ENCODE data around the gene TPMT. TPM values are rescaled to one million over a fixed set of nuclear protein-coding genes. Genes with fewer than 3 reads are reported as not detected.

TPMT gene
- total and polyA plus RNA-seq, 4 donors, result 14.5 to 17.9 (median 16.8) TPM

DNA sequence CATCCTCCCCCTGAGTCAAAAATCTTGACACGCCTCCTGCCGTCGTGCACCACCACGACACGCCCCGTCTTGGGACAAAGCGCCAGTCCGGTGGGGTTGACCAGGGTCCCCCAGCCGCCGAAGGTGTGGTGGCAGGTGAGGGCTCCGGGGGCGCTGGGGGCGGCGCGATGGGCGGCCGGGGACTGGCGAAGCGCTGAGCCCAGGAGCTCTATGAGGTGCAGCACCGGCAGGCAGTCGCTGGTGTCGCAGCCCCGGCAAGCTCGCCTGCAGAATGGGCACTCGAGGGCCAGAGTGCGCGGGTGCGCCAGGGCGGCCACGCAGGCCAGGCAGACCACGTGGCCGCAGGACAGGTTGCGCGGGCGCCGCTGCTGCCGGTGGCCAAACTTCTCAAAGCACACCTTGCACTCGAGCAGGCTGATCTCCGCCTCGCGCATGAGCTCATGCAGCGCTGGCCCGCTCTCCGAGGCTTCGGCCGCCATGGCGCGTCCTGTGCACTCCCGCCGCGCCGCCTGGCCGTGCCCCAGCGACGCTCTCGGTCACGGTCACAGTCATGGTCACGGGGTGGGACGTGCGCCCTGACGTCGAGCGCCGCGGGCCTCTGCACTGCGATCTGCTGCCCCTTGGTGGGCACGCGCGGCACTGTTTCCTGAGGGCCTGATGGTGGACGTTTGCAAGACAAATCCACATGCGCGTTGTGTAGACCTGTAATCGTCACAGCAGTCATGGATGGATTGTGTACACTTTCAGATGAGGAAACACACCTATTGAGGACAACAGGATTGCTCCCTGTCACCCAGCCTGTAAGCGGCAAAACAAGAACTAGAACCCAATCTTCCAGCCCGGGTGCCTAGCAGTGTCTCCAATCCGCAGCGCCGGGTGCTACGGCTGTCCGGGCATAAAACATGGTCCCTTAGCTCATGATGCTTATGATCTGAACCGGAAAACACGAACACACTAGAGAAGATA, 32.5 kb downstream of the TPMT start, which contains the start of gene NHLRC1:
Gene NHLRC1 (minus strand): TSS at position 550 of the 966 bp plus-strand sequence. CDS start 71 bp downstream, at position 479.
- Histone ChIP-seq H3K27me3 (ENCODE audit: control insufficient read depth, insufficient read depth, low read length) (no peaks in the 10 kb centered on the region), H3K4me3 (ENCODE audit: low read depth, low read length) (peak within 1 kb of the TSS; percentile 37), H3K36me3 (ENCODE audit: control insufficient read depth, insufficient read depth, low read length) (no peaks in the 10 kb centered on the region), H3K27ac (ENCODE audit: low read depth, low read length) (no peak within 1 kb of the TSS), H3K9me3 (ENCODE audit: control insufficient read depth, insufficient read depth, low read length) (peaks cover 6% of the 10 kb centered on the region), H3K4me1 (ENCODE audit: control insufficient read depth, insufficient read depth, low read length) (peaks cover 15% of the 10 kb centered on the region)
- WGBS (ENCODE audit: insufficient coverage), result 3% methylated on average over 73 of the region's 82 CpGs
- DNase-seq (ENCODE audit: low read depth in 4 of 6, low spot score in 6 of 6), result peak; percentile 70 to 96 (median 77)

DNA sequence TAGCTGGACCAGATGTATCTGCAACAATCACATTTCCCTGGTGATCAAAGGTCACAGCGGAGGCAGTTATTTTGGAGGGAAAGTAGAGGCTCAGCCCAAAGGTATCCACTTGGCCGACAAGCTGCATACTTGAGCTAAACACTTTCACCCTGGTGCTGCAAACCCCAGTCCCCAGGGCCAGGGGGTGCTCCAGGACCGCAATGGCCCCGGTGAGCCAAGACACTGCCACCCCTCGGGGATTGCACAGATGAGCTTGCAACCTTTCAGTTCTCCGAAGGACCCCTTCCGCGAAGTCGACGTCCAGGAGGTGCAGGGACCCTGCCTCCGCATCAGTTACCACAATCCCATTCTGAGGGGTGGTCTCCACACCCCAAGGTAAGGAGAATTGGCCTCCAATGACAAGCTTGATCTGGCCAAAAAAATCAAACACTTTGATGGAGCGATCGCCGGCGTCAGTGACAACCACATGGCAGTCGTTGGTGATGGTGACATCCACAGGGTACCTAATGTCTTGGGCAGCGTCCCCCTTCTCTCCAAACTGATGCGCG, 33.2 kb downstream of the TPMT start:
- Histone ChIP-seq H3K4me1 (ENCODE audit: control insufficient read depth, insufficient read depth, low read length) (peaks cover 15% of the 10 kb centered on the region), H3K36me3 (ENCODE audit: control insufficient read depth, insufficient read depth, low read length) (no peaks in the 10 kb centered on the region), H3K4me3 (ENCODE audit: low read depth, low read length) (peak overlapping the region; percentile 37), H3K27me3 (ENCODE audit: control insufficient read depth, insufficient read depth, low read length) (no peaks in the 10 kb centered on the region), H3K27ac (ENCODE audit: low read depth, low read length) (no peak overlapping the region), H3K9me3 (ENCODE audit: control insufficient read depth, insufficient read depth, low read length) (peaks cover 6% of the 10 kb centered on the region)
- no peak for DNase-seq (ENCODE audit: low read depth in 4 of 6, low spot score in 6 of 6)
- whole genome bisulfite sequencing (ENCODE audit: insufficient coverage), result 38% methylated on average over 18 of the region's 19 CpGs

DNA sequence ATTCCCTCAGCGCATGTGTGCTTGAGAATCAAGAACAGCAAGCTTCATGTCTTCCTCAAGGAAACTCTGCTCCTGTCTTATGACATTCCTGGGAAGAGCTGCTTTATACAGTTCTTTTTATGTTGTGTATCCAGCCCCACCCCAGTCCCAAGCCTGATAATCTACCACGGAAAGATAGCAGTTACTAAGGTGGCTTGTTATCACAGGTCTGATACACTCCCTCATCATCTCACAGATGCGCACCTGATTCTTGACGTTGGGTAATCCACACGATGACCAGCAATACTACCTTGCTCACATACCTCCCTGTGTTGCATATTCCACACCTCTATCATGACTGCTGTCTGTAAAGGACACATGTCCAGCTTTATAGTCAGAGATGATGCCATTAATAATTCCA, 35.6 kb downstream of the TPMT start:
- WGBS (ENCODE audit: insufficient coverage), result 79% methylated on average over 2 of the region's 5 CpGs
- Histone ChIP-seq H3K27me3 (ENCODE audit: control insufficient read depth, insufficient read depth, low read length) (no peaks in the 10 kb centered on the region), H3K9me3 (ENCODE audit: control insufficient read depth, insufficient read depth, low read length) (peaks cover 6% of the 10 kb centered on the region), H3K27ac (ENCODE audit: low read depth, low read length) (no peak overlapping the region), H3K4me1 (ENCODE audit: control insufficient read depth, insufficient read depth, low read length) (peaks cover 15% of the 10 kb centered on the region), H3K36me3 (ENCODE audit: control insufficient read depth, insufficient read depth, low read length) (no peaks in the 10 kb centered on the region), H3K4me3 (ENCODE audit: low read depth, low read length) (no peak overlapping the region)
- no peak for DNase-seq (ENCODE audit: low read depth in 4 of 6, low spot score in 6 of 6)

DNA sequence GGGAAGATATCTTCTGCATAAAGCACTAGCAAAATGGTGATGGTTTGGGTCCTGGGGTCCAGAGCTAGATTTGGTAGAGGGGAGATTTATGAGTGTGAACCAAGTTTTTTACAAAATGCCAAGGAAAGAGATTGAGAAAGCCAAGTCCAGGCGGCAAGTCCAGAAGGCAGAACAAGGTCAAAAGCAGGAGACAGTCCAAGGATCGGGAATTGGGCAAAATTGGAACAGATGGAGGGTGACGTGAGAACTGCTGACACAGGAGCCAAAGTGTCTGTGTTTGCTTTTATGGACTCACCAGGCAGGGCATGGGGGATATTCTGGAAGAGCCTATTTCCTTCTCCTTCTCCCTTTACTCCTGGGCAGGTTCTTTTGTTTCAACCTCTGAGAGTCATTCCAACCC, 36.5 kb downstream of the TPMT start:
- H3K4me3 ChIP-seq (ENCODE audit: low read depth, low read length), result no peak overlapping the region
- H3K4me1 ChIP-seq (ENCODE audit: control insufficient read depth, insufficient read depth, low read length), result peaks cover 15% of the 10 kb centered on the region
- DNase-seq (ENCODE audit: low read depth in 4 of 6, low spot score in 6 of 6), result no peak
- WGBS (ENCODE audit: insufficient coverage), result 92% methylated on average over 1 of the region's 3 CpGs
- H3K27me3 ChIP-seq (ENCODE audit: control insufficient read depth, insufficient read depth, low read length), result no peaks in the 10 kb centered on the region
- no peak overlapping the region for H3K27ac ChIP-seq (ENCODE audit: low read depth, low read length)
- no peaks in the 10 kb centered on the region for H3K36me3 ChIP-seq (ENCODE audit: control insufficient read depth, insufficient read depth, low read length)
- peaks cover 6% of the 10 kb centered on the region for H3K9me3 ChIP-seq (ENCODE audit: control insufficient read depth, insufficient read depth, low read length)

DNA sequence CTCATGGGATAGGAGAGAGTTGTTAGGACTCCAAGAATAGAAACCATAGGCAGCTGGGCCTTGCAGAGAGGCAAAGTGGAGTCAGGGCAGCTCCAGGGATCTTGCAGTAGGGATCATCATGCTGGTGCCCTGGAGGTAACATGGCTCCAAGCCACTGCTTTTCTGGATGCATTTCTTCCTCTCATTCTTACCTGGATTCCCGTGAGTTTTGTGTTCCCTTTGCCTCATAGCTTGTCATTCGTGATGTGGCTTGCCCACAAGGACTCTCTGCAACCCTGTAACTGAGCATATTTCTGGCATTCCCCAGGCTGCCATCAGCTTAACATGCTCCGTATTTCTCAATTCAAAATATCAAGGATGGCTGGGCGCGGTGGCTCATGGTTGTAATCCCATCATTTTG, 37.7 kb downstream of the TPMT start:
- H3K4me1 ChIP-seq (ENCODE audit: control insufficient read depth, insufficient read depth, low read length), result peaks cover 6% of the 10 kb centered on the region
- H3K36me3 ChIP-seq (ENCODE audit: control insufficient read depth, insufficient read depth, low read length), result no peaks in the 10 kb centered on the region
- H3K27me3 ChIP-seq (ENCODE audit: control insufficient read depth, insufficient read depth, low read length), result no peaks in the 10 kb centered on the region
- peaks cover 6% of the 10 kb centered on the region for H3K9me3 ChIP-seq (ENCODE audit: control insufficient read depth, insufficient read depth, low read length)
- 84% methylated on average over 5 of the region's 5 CpGs for WGBS (ENCODE audit: insufficient coverage)
- no peak overlapping the region for H3K27ac ChIP-seq (ENCODE audit: low read depth, low read length)
- no peak overlapping the region for H3K4me3 ChIP-seq (ENCODE audit: low read depth, low read length)
- DNase-seq (ENCODE audit: low read depth in 4 of 6, low spot score in 6 of 6), result no peak

DNA sequence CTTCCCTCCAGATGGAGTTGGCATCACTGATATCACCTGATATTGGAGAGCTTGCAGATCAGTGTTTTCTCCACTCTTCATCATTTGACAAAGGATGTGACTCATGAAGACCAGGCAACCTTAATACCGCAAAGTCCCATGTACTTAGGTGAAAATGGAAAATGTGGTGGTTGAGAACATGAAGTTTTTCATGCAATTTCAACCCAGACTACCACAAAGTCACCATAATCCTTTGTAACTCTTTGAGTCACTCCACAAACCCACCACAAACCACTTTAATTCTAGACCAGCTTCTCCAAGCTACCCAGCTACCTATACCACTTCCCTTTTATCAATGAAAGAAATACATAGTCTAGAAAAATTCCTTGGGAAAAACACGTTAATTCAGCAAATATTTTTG, 39.5 kb downstream of the TPMT start:
- Histone ChIP-seq H3K27me3 (ENCODE audit: control insufficient read depth, insufficient read depth, low read length) (no peaks in the 10 kb centered on the region), H3K27ac (ENCODE audit: low read depth, low read length) (no peak overlapping the region), H3K9me3 (ENCODE audit: control insufficient read depth, insufficient read depth, low read length) (peaks cover 3% of the 10 kb centered on the region), H3K36me3 (ENCODE audit: control insufficient read depth, insufficient read depth, low read length) (no peaks in the 10 kb centered on the region), H3K4me1 (ENCODE audit: control insufficient read depth, insufficient read depth, low read length) (no peaks in the 10 kb centered on the region), H3K4me3 (ENCODE audit: low read depth, low read length) (no peak overlapping the region)
- 100% methylated on average over 1 of the region's 2 CpGs for WGBS (ENCODE audit: insufficient coverage)
- DNase-seq (ENCODE audit: low read depth in 4 of 6, low spot score in 6 of 6), result no peak

DNA sequence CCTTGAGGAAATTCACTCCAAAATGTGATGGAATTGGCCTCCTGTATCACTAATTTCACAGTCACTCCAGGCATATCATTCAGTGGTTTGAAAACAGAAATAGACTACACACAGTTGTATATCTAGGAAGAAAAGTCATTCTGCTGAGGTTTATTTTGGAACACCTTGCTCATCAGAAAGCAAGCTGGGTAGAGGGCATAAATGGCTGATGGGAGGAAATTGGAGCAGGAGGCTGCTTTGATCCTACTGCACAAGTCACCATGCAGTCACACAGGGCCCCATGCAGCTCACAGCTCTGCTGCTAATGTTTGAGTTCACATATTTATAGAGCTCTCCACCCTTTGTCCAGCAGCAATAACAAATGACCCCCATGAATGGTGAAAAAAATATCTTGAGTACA, 44.7 kb downstream of the TPMT start:
- Histone ChIP-seq H3K27me3 (ENCODE audit: control insufficient read depth, insufficient read depth, low read length) (no peaks in the 10 kb centered on the region), H3K36me3 (ENCODE audit: control insufficient read depth, insufficient read depth, low read length) (no peaks in the 10 kb centered on the region), H3K4me1 (ENCODE audit: control insufficient read depth, insufficient read depth, low read length) (no peaks in the 10 kb centered on the region), H3K27ac (ENCODE audit: low read depth, low read length) (no peak overlapping the region), H3K9me3 (ENCODE audit: control insufficient read depth, insufficient read depth, low read length) (peaks cover 4% of the 10 kb centered on the region), H3K4me3 (ENCODE audit: low read depth, low read length) (no peak overlapping the region)
- peak in 1 of 6 donors; percentile 6 for DNase-seq (ENCODE audit: low read depth in 4 of 6, low spot score in 6 of 6)

DNA sequence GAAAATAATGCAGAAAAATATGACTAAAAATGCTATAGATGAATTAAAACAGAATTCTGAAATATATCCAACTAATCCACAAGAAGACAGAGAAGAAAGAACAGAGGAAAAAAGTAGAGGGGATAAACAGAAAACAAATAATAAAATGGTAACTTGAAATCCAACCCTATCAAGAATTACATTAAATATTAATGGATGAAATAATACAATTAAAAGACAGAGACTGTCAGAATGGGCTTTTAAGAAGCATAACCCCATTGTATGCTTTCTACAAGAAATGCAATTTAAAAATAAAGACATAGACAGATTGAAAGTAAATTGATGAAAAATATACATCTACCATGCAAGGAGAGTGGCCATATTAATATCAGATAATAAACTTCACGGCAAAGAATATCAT, 47.8 kb downstream of the TPMT start:
- Histone ChIP-seq H3K4me1 (ENCODE audit: control insufficient read depth, insufficient read depth, low read length) (no peaks in the 10 kb centered on the region), H3K9me3 (ENCODE audit: control insufficient read depth, insufficient read depth, low read length) (peaks cover 4% of the 10 kb centered on the region), H3K27ac (ENCODE audit: low read depth, low read length) (no peak overlapping the region), H3K4me3 (ENCODE audit: low read depth, low read length) (no peak overlapping the region), H3K27me3 (ENCODE audit: control insufficient read depth, insufficient read depth, low read length) (no peaks in the 10 kb centered on the region), H3K36me3 (ENCODE audit: control insufficient read depth, insufficient read depth, low read length) (no peaks in the 10 kb centered on the region)
- WGBS (ENCODE audit: insufficient coverage), result no CpG with 5 or more reads among the region's 1 CpG
- DNase-seq (ENCODE audit: low read depth in 4 of 6, low spot score in 6 of 6), result no peak

DNA sequence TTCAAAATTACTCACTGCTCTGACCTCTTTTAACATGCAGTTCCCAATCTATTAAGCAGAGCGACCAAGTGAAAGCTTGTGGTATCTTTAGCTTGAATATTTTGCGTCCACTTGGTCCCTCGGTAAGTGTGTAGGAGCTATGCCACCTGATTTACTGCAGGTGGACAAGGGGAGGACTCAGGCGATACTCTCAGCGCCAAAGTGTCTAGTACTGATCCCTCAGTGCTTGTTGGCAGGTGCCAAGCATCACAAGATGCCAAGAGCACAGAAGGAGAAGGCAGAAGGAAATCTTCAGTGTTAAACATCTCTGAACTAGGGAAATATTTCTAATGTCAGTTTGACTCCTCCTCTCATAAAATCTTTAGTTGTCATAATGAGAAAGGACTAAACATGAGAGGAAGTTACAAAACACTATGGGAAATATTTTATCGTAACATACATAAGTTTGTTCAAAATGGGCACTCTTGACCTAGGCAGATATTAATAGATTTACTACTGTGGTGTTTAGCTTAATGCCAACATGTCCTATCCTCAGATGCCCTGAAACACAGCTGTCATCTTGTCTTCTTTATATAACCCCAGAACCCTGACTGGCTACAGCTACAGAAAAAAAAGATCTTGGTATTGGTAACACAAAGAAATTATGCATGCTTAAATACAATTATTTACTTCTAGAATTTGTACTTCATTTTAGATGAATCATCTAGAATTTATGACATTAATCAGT, 51.9 kb downstream of the TPMT start:
- no peaks in the 10 kb centered on the region for H3K27me3 ChIP-seq (ENCODE audit: control insufficient read depth, insufficient read depth, low read length)
- no peak overlapping the region for H3K27ac ChIP-seq (ENCODE audit: low read depth, low read length)
- H3K36me3 ChIP-seq (ENCODE audit: control insufficient read depth, insufficient read depth, low read length), result no peaks in the 10 kb centered on the region
- no peak overlapping the region for H3K4me3 ChIP-seq (ENCODE audit: low read depth, low read length)
- no peak for DNase-seq (ENCODE audit: low read depth in 4 of 6, low spot score in 6 of 6)
- H3K4me1 ChIP-seq (ENCODE audit: control insufficient read depth, insufficient read depth, low read length), result no peaks in the 10 kb centered on the region
- 88% methylated on average over 3 of the region's 6 CpGs for WGBS (ENCODE audit: insufficient coverage)
- peaks cover 4% of the 10 kb centered on the region for H3K9me3 ChIP-seq (ENCODE audit: control insufficient read depth, insufficient read depth, low read length)

Measured in spinal cord (tissue), 10 donors.